ENCODE data around the gene SEC61A2. TPM values are rescaled to one million over a fixed set of nuclear protein-coding genes. Genes with fewer than 3 reads are reported as not detected.

Gene SEC61A2
- total RNA-seq, 4 donors from 2014 or later: 3.8 to 23.0 (median 16.2) TPM

DNA sequence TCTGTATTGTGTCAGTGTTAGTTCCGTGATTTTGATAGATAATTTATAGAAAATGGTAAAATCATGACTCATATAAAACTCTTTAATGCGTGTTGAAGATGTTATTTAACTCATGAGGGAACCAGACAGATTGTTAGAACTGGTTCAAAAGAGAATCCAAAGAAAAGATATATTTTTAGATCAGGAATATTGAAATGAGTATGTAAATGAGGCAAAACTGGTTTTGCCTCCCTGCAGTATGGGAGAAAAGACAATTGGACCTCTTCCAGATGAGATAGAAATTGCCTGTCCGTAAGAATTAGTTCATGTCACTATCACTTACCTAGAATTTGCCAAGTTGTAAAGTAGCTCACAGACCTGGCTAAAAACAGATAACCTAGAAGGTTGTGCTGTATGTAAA lies 84.1 kb downstream of the SEC61A2 start:
- no peaks in the 10 kb centered on the region for H3K27me3 ChIP-seq
- intact Hi-C loops (cut with DNase I; ENCODE audit: low total_unique reads): no loop called here
- no peak for DNase-seq
- no peaks in the 10 kb centered on the region for H3K9me3 ChIP-seq
- H3K27ac ChIP-seq: no peak overlapping the region
- no peaks in the 10 kb centered on the region for H3K4me1 ChIP-seq
- TF ChIP-seq, protein P1, sequence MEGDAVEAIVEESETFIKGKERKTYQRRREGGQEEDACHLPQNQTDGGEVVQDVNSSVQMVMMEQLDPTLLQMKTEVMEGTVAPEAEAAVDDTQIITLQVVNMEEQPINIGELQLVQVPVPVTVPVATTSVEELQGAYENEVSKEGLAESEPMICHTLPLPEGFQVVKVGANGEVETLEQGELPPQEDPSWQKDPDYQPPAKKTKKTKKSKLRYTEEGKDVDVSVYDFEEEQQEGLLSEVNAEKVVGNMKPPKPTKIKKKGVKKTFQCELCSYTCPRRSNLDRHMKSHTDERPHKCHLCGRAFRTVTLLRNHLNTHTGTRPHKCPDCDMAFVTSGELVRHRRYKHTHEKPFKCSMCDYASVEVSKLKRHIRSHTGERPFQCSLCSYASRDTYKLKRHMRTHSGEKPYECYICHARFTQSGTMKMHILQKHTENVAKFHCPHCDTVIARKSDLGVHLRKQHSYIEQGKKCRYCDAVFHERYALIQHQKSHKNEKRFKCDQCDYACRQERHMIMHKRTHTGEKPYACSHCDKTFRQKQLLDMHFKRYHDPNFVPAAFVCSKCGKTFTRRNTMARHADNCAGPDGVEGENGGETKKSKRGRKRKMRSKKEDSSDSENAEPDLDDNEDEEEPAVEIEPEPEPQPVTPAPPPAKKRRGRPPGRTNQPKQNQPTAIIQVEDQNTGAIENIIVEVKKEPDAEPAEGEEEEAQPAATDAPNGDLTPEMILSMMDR (IDR thresholded peaks at IDR 0.05): no peak
- TF ChIP-seq POLR2A (IDR thresholded peaks at IDR 0.05): no peak
- no peaks in the 10 kb centered on the region for H3K36me3 ChIP-seq
- H3K4me3 ChIP-seq: no peak overlapping the region

DNA sequence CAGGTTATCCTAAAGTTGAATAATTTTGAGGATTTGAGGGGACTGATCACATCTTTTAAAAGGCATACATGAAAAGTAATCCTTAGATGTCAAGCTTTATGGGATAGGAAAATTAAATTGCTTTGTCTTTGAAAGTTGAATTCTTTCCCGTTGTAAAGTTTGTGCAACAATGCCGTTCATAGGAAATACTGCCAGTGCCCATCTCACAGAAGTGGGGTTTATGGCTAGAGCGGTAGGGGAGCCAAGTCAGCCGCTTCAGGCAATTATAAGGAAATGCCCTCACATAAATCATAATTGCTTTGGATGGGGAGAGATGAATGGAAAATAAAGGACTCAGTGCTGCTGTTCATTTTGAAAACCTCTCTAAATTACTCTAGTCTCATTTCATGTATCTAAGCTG lies 84.6 kb downstream of the SEC61A2 start:
- Histone ChIP-seq H3K4me3 (no peak overlapping the region), H3K27ac (peak overlapping the region; percentile 26 to 54), H3K36me3 (no peaks in the 10 kb centered on the region), H3K9me3 (no peaks in the 10 kb centered on the region), H3K4me1 (no peaks in the 10 kb centered on the region), H3K27me3 (no peaks in the 10 kb centered on the region)
- TF ChIP-seq, protein P1 (IDR thresholded peaks at IDR 0.05): no peak
- TF ChIP-seq POLR2A (IDR thresholded peaks at IDR 0.05): no peak
- intact Hi-C loops (cut with DNase I; ENCODE audit: low total_unique reads): no loop called here
- no peak for DNase-seq

DNA sequence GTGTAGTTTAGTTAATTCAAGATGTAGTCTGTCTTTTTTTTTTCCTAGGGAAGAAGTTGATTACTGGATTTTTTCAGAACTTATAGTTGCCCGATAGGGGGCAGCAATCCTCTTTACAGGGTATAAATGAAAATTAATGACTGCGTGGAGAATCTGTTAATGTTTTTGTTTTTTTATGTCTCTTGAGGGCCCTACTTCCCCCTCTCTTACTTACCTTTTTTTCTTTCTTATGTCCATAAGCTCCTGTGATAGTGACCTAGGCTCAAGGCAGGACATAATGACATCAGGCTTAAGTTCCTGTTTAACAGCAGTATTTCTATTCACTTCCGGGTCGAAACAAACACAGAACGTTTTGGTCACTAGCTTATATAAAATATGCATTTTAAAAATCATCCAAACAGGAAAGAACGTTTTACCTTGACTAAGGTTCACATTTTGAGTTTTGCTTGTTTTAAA lies 85.3 kb downstream of the SEC61A2 start:
- H3K27me3 ChIP-seq: no peaks in the 10 kb centered on the region
- no peaks in the 10 kb centered on the region for H3K9me3 ChIP-seq
- intact Hi-C loops (cut with DNase I; ENCODE audit: low total_unique reads): no loop called here
- DNase-seq: peak in 1 of 2 donors; percentile 24
- no peak for TF ChIP-seq POLR2A (IDR thresholded peaks at IDR 0.05)
- TF ChIP-seq, protein P1 (IDR thresholded peaks at IDR 0.05): peak; percentile 42 to 51 (median 46)
- no peaks in the 10 kb centered on the region for H3K36me3 ChIP-seq
- no peak overlapping the region for H3K4me3 ChIP-seq
- H3K4me1 ChIP-seq: no peaks in the 10 kb centered on the region
- H3K27ac ChIP-seq: peak overlapping the region; percentile 26 to 54

MicroRNA genes within 50 kb of the gene (microRNA counts, 767-probe panel; counts per million panel counts)
- 0 counts per million in 2 donors for microRNA hsa-miR-548ak

Small RNA genes within 50 kb of the gene (microRNA-seq; reads per million reads assigned to microRNA genes)
- gene MIR548AK (ENCODE audit: borderline microRNAs expressed, borderline replicate concordance): not detected

Small RNA genes within 50 kb of the gene (small RNA-seq; reads per million reads assigned to genes)
- gene MIR548AK (not detected), gene RNU6-88P (not detected)

Other genes with a start within 250 kb of the SEC61A2 start
- gene UPF2, start 86.9 kb upstream of the SEC61A2 start, total RNA-seq: 10 to 100 TPM; 17.4 to 35.7 (median 28.0) TPM
- gene DHTKD1, start 60.7 kb upstream of the SEC61A2 start, total RNA-seq: 10 to 100 TPM; 27.5 to 53.5 (median 32.7) TPM
- 10 to 100 TPM; 15.6 to 39.0 (median 33.8) TPM for gene NUDT5, start 66.2 kb downstream of the SEC61A2 start, total RNA-seq
- 10 to 100 TPM in 3 of 4 donors, 1 to 10 TPM in 1; 6.2 to 95.5 (median 34.3) TPM for gene CDC123, start 66.5 kb downstream of the SEC61A2 start, total RNA-seq
- gene CAMK1D, start 219.9 kb downstream of the SEC61A2 start, total RNA-seq: 10 to 100 TPM in 3 of 4 donors, 1 to 10 TPM in 1; 3.5 to 48.4 (median 10.8) TPM

Data from uterus (tissue), 4 donors.